HepG2 (cell line): Measurements from ENCODE around the gene PAK2. TPM values are rescaled to one million over a fixed set of nuclear protein-coding genes. Genes with fewer than 3 reads are reported as not detected.

Experiments used
- ATAC-seq: fragments of 200-7000 bp; cut with Tn5 transposase; 3 replicates; pipeline ENCODE4 v1.9.1; 2020; ENCODE audit warnings: mild to moderate bottlenecking, moderate library complexity
- BruUV-seq: library from RNA; stranded (reverse); fragments of 400-500 nt; replicated peaks from 2 replicates; lab custom pipeline; 2021; lab: Mats Ljungman, UMichigan
- CTCF ChIA-PET: fragments of 300-600 bp; formaldehyde crosslinking; extraction: SDS; loops from one replicate; lab custom pipeline; 2021; ENCODE audit warnings: low total read pairs, inconsistent platforms, low intra/inter-chr PET ratio; lab: Yijun Ruan, JAX
- POLR2A ChIA-PET: fragments of 350-600 bp; sonication (Branson Sonifier 250); formaldehyde crosslinking; loops from one replicate; lab custom pipeline; 2020; ENCODE audit warnings: antibody characterized with exemption, inconsistent platforms; lab: Yijun Ruan, JAX
- DNase-seq: peaks from one replicate; pipeline ENCODE4 v3.0.0-alpha.2; 2015; ENCODE audit warnings: low spot score
- FAIRE-seq: peaks from 3 replicates; lab custom pipeline; 2011; peaks lifted over from hg19 to GRCh38; lab: Jason Lieb, UNC
- H2AFZ ChIP-seq: one replicate; pipeline ENCODE4 v1.6.1; 2011; ENCODE audit warnings: low read length, inconsistent platforms
- H3K27ac ChIP-seq: fragments of 300-600 bp; 3 replicates; pipeline ENCODE4 v1.8.0; 2011; ENCODE audit warnings: mixed run types, mild to moderate bottlenecking, mixed read lengths, low read length, inconsistent platforms; ENCODE audit not compliant: insufficient read depth; ENCODE audit errors: extremely low read length
- H3K27me3 ChIP-seq, 2 experiments: fragments of 200-600 bp in 1 of 2; 2 replicates in 1 of 2; 3 replicates in 1 of 2; pipeline versions ENCODE4 v1.6.0 to v1.8.0; 2011; ENCODE audit warnings: low read length in 2 of 2, mild to moderate bottlenecking in 2 of 2, moderate library complexity in 2 of 2, inconsistent platforms in 1 of 2; ENCODE audit not compliant: insufficient read depth in 2 of 2, control insufficient read depth in 1 of 2
- H3K36me3 ChIP-seq, 2 experiments: fragments of 200-600 bp in 1 of 2; replicated peaks in 1 of 2; 2 replicates in 1 of 2; 3 replicates in 1 of 2; pipeline versions ENCODE4 v1.5.1 to v1.8.0; 2011; ENCODE audit warnings: low read length in 2 of 2, inconsistent platforms in 1 of 2; ENCODE audit not compliant: insufficient read depth in 2 of 2, control insufficient read depth in 1 of 2
- H3K4me1 ChIP-seq: 2 replicates; pipeline ENCODE4 v1.5.1; 2012; ENCODE audit warnings: low read length, inconsistent platforms; ENCODE audit not compliant: insufficient read depth
- H3K4me2 ChIP-seq: 2 replicates; pipeline ENCODE4 v1.6.0; 2011; ENCODE audit warnings: low read depth, low read length, inconsistent platforms
- H3K4me3 ChIP-seq, 3 experiments: fragments of 200-600 bp in 1 of 3; sonication (generic), shearing (Covaris generic) in 1 of 3; replicated peaks in 1 of 3; 2 replicates each; pipeline ENCODE4 v1.5.1; 2011 to 2016; ENCODE audit warnings: low read length in 3 of 3, inconsistent platforms in 2 of 3, low read depth in 2 of 3, mild to moderate bottlenecking in 2 of 3, control low read depth in 1 of 3, mixed read lengths in 1 of 3; ENCODE audit not compliant: insufficient read depth in 1 of 3
- H3K79me2 ChIP-seq: one replicate; pipeline ENCODE4 v1.6.1; 2011; ENCODE audit warnings: low read length, inconsistent platforms; ENCODE audit not compliant: insufficient read depth
- H3K9ac ChIP-seq: 2 replicates; pipeline ENCODE4 v1.6.0; 2011; ENCODE audit warnings: mild to moderate bottlenecking, low read depth, low read length, inconsistent platforms; ENCODE audit not compliant: insufficient read depth
- H3K9me3 ChIP-seq: 2 replicates; pipeline ENCODE4 v1.5.1; 2012; ENCODE audit warnings: mild to moderate bottlenecking, low read length
- H4K20me1 ChIP-seq: 2 replicates; pipeline ENCODE4 v1.6.0; 2011; ENCODE audit warnings: inconsistent platforms, mild to moderate bottlenecking, low read length, moderate library complexity; ENCODE audit not compliant: insufficient read depth
- CSRNP1 ChIP-seq: sonication (generic); formaldehyde crosslinking; IDR thresholded peaks from 2 replicates; pipeline ENCODE4 v1.8.1; 2023; ENCODE audit warnings: mild to moderate bottlenecking, missing genetic modification reagents
- DBP ChIP-seq: sonication (generic); formaldehyde crosslinking; IDR thresholded peaks from 2 replicates; pipeline ENCODE4 v1.4.0; 2020; ENCODE audit warnings: missing genetic modification reagents; ENCODE audit errors: not compliant biosample characterization
- SNAI1 ChIP-seq: sonication (generic); formaldehyde crosslinking; IDR thresholded peaks from 2 replicates; pipeline ENCODE4 v1.5.0; 2020; ENCODE audit warnings: mild to moderate bottlenecking, missing genetic modification reagents, borderline replicate concordance
- ZNF17 ChIP-seq: sonication (generic); formaldehyde crosslinking; IDR thresholded peaks from 2 replicates; pipeline ENCODE4 v1.5.0; 2020; ENCODE audit warnings: mild to moderate bottlenecking, missing genetic modification reagents
- ZNF562 ChIP-seq: sonication (generic); formaldehyde crosslinking; IDR thresholded peaks from 2 replicates; pipeline ENCODE4 v1.8.0; 2022; ENCODE audit warnings: missing genetic modification reagents, borderline replicate concordance
- WGBS: methylation state at CpG from one replicate; pipeline ENCODE4 v1.1.6; 2017; ENCODE audit warnings: low lambda C conversion rate; 5-methylcytosine and 5-hydroxymethylcytosine counted together
- in situ Hi-C: cut with HindIII; loops from 2 replicates; pipeline ENCODE4 v1.10.0; 2017; ENCODE audit warnings: low pct_unique_long_range_greater_than_20kb; ENCODE audit not compliant: extremely low pct_ligation_motif_present
- intact Hi-C: fragments of 100-400 bp; cut with micrococcal nuclease; formaldehyde crosslinking; loops from one replicate; pipeline ENCODE4 v1.10.0; 2022; ENCODE audit not compliant: unreplicated experiment
- polyA plus RNA-seq, 8 experiments: library from polyadenylated mRNA; depleted of rRNA in 3 of 8; stranded (reverse) in 7 of 8; unstranded in 1 of 8; fragments of >200 nt; fragmentation: Illumina TruSeq in 4 of 8; extraction: Trizol in 4 of 8; gene quantifications; 2 replicates each; pipeline versions ENCODE4 v1.2.1 to v1.2.3, GENCODE V29; 2011 to 2016; ENCODE audit warnings: low read depth in 4 of 8, missing spikeins in 1 of 8, mixed read lengths in 1 of 8; ENCODE audit not compliant: insufficient read depth in 1 of 8
- total RNA-seq, 5 experiments: library from RNA; depleted of rRNA; stranded (reverse); fragments of >200 nt; fragmentation: Illumina TruSeq; extraction: Trizol; gene quantifications; 2 replicates each; pipeline ENCODE4 v1.2.3, GENCODE V29; 2016; ENCODE audit warnings: low read depth in 1 of 5

Gene PAK2
- total and polyA plus RNA-seq, 2 of the 13 experiments (the other 11 are each of a cell fraction or from before 2014, with no cell fraction given), result 23.0 to 24.7 TPM

- TF ChIP-seq CSRNP1 (CRISPR knock-in tag) (no peak), ZNF17 (CRISPR knock-in tag) (no peak)
Measured at GRCh38 chr3:196754091-196754981, 14.7 kb downstream of the PAK2 start (continued).

GRCh38 chr3:196756732-196757131 is 17.1 kb downstream of the PAK2 start:
- BruUV-seq, result no TSS peak
- Histone ChIP-seq H3K4me3 (no peak overlapping the region), H3K27me3 (no peaks in the 10 kb centered on the region), H3K9ac (no peak overlapping the region), H3K79me2 (peaks cover 84% of the 10 kb centered on the region), H4K20me1 (peaks cover 18% of the 10 kb centered on the region), H3K4me2 (no peak overlapping the region), H3K27ac (no peak overlapping the region), H3K36me3 (peaks cover 0 to 1% of the 10 kb centered on the region in 2 experiments; a peak in 1 of 5 replicates), H2AFZ (no peak overlapping the region), H3K4me1 (peaks cover 55% of the 10 kb centered on the region), H3K9me3 (peaks cover 8% of the 10 kb centered on the region; the same call in 1 of the 2 replicates)
- FAIRE-seq (no peak), ATAC-seq (no peak), DNase-seq (no peak)
- TF ChIP-seq SNAI1 (CRISPR knock-in tag) (no peak), ZNF562 (CRISPR knock-in tag) (peak; percentile 84; the same call in 1 of the 2 replicates), DBP (CRISPR knock-in tag) (no peak)
- ChIA-PET CTCF (no interaction called here), POLR2A (no interaction called here)
- in situ Hi-C loops (no loop called here), intact Hi-C loops (no loop called here)
- 72% methylated on average over 4 of the region's 4 CpGs for WGBS
